GM12878 (cell line): ENCODE measurements around the gene CRYBA1. TPM values are rescaled to one million over a fixed set of nuclear protein-coding genes. Genes with fewer than 3 reads are reported as not detected.

ENCODE experiments used
- BMI1 ChIP-seq: fragments of 450-650 bp; IDR thresholded peaks from 2 replicates; pipeline ENCODE4 v1.6.1; 2016; ENCODE audit warnings: mild to moderate bottlenecking, moderate library complexity, borderline replicate concordance
- CBX5 ChIP-seq: sonication (generic); IDR thresholded peaks from 2 replicates; pipeline ENCODE4 v1.6.1; 2016; ENCODE audit warnings: low read depth, moderate library complexity, mild to moderate bottlenecking, inconsistent platforms
- CEBPB ChIP-seq, 2 experiments: fragments of 150-350 bp in 1 of 2; IDR thresholded peaks; 2 replicates each; pipeline ENCODE4 v1.6.1; 2012 to 2014; ENCODE audit warnings: low read depth in 2 of 2, low read length in 2 of 2, borderline replicate concordance in 1 of 2, inconsistent platforms in 1 of 2
- EGR1 ChIP-seq, 2 experiments: IDR thresholded peaks; 1 replicate in 1 of 2; 2 replicates in 1 of 2; pipeline ENCODE4 v1.6.1; 2011 to 2012; ENCODE audit warnings: low read depth in 2 of 2, low read length in 2 of 2, borderline replicate concordance in 1 of 2, mild to moderate bottlenecking in 1 of 2, moderate library complexity in 1 of 2
- HDAC2 ChIP-seq: fragments of 200-600 bp; sonication (generic); IDR thresholded peaks from 2 replicates; pipeline ENCODE4 v1.6.1; 2017
- IKZF1 ChIP-seq: fragments of 450-650 bp; conservative IDR thresholded peaks from 2 replicates; pipeline ENCODE4 v1.6.1; 2017; ENCODE audit warnings: antibody characterized with exemption, mild to moderate bottlenecking
- MYC ChIP-seq: IDR thresholded peaks from 2 replicates; pipeline ENCODE4 v1.6.1; 2011; ENCODE audit warnings: mild to moderate bottlenecking, low read length, moderate library complexity, inconsistent platforms; ENCODE audit not compliant: insufficient read depth, insufficient replicate concordance, insufficient read length, severe bottlenecking
- NR2C1 ChIP-seq: fragments of 450-650 bp; IDR thresholded peaks from 2 replicates; pipeline ENCODE4 v1.6.1; 2017; ENCODE audit warnings: antibody characterized with exemption, mild to moderate bottlenecking, moderate library complexity
- PKNOX1 ChIP-seq: fragments of 450-650 bp; IDR thresholded peaks from 2 replicates; pipeline ENCODE4 v1.6.1; 2016; ENCODE audit warnings: mild to moderate bottlenecking
- PRDM15 ChIP-seq: fragments of 450-650 bp; formaldehyde crosslinking; IDR thresholded peaks from 2 replicates; pipeline ENCODE4 v1.4.0; 2020; ENCODE audit warnings: mild to moderate bottlenecking, moderate library complexity
- RB1 ChIP-seq: fragments of 450-650 bp; formaldehyde crosslinking; IDR thresholded peaks from 2 replicates; pipeline ENCODE4 v1.6.1; 2017; ENCODE audit warnings: mild to moderate bottlenecking, borderline replicate concordance
- RELB ChIP-seq: fragments of 450-650 bp; IDR thresholded peaks from 2 replicates; pipeline ENCODE4 v1.6.1; 2017; ENCODE audit warnings: low read depth, mild to moderate bottlenecking, moderate library complexity
- TBL1XR1 ChIP-seq: IDR thresholded peaks from 2 replicates; pipeline ENCODE4 v1.6.1; 2012; ENCODE audit warnings: low read depth, low read length, improper control_type of control experiment
- polyA plus RNA-seq, 11 experiments: library from polyadenylated mRNA; depleted of rRNA in 4 of 11; unstranded in 6 of 11; stranded (reverse) in 5 of 11; fragments of >200 nt; fragmentation: Nextera tagmentation in 4 of 11; fragmentation: Illumina TruSeq in 1 of 11; extraction: Ambion mirVana in 4 of 11; extraction: Trizol in 1 of 11; gene quantifications; 1 replicate in 1 of 11; 2 replicates in 10 of 11; pipeline versions ENCODE4 v1.2.1 to v1.2.3, GENCODE V29; 2011 to 2016; ENCODE audit warnings: inconsistent platforms in 2 of 11, missing spikeins in 2 of 11, low read depth in 1 of 11
- total RNA-seq, 4 experiments: library from RNA; depleted of rRNA in 3 of 4; stranded (reverse); fragments of >200 nt in 3 of 4; fragmentation: Illumina TruSeq in 1 of 4; extraction: Trizol in 1 of 4; gene quantifications; 2 replicates each; pipeline versions ENCODE4 v1.2.1 to v1.2.3, GENCODE V29; 2013 to 2021
- TF ChIP-seq, protein P1 (sequence below): fragments of 450-650 bp; IDR thresholded peaks from 2 replicates; pipeline ENCODE4 v1.6.1; 2017; ENCODE audit warnings: mild to moderate bottlenecking, low read depth, inconsistent platforms; ENCODE audit not compliant: poor library complexity, severe bottlenecking
- TF ChIP-seq, protein P2 (sequence below): fragments of 450-650 bp; IDR thresholded peaks from 2 replicates; pipeline ENCODE4 v1.6.1; 2017; ENCODE audit warnings: mild to moderate bottlenecking, moderate library complexity

CRYBA1 gene
- total and polyA plus RNA-seq, 10 of the 15 experiments (the other 5 are each of a cell fraction or from before 2014, with no cell fraction given), result not detected

- TF ChIP-seq, protein P1, sequence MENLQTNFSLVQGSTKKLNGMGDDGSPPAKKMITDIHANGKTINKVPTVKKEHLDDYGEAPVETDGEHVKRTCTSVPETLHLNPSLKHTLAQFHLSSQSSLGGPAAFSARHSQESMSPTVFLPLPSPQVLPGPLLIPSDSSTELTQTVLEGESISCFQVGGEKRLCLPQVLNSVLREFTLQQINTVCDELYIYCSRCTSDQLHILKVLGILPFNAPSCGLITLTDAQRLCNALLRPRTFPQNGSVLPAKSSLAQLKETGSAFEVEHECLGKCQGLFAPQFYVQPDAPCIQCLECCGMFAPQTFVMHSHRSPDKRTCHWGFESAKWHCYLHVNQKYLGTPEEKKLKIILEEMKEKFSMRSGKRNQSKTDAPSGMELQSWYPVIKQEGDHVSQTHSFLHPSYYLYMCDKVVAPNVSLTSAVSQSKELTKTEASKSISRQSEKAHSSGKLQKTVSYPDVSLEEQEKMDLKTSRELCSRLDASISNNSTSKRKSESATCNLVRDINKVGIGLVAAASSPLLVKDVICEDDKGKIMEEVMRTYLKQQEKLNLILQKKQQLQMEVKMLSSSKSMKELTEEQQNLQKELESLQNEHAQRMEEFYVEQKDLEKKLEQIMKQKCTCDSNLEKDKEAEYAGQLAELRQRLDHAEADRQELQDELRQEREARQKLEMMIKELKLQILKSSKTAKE, result no peak
- no peak for TF ChIP-seq MYC
- TF ChIP-seq PRDM15, result no peak
- no peak for TF ChIP-seq HDAC2
- TF ChIP-seq RELB, result 0 out of 2 replicates have a peak, but pooled peaks have one; percentile 11
- no peak for TF ChIP-seq EGR1 (IDR thresholded peaks at IDR 0.05; ENCODE audit: borderline replicate concordance in 1 of 2, low read depth in 2 of 2, low read length in 2 of 2)
- no peak for TF ChIP-seq RB1
- peak; percentile 82 for TF ChIP-seq IKZF1
- TF ChIP-seq CEBPB (IDR thresholded peaks at IDR 0.05; ENCODE audit: borderline replicate concordance in 1 of 2, low read depth in 2 of 2, low read length in 2 of 2), result no peak
- TF ChIP-seq BMI1, result no peak
- TF ChIP-seq, protein P2, sequence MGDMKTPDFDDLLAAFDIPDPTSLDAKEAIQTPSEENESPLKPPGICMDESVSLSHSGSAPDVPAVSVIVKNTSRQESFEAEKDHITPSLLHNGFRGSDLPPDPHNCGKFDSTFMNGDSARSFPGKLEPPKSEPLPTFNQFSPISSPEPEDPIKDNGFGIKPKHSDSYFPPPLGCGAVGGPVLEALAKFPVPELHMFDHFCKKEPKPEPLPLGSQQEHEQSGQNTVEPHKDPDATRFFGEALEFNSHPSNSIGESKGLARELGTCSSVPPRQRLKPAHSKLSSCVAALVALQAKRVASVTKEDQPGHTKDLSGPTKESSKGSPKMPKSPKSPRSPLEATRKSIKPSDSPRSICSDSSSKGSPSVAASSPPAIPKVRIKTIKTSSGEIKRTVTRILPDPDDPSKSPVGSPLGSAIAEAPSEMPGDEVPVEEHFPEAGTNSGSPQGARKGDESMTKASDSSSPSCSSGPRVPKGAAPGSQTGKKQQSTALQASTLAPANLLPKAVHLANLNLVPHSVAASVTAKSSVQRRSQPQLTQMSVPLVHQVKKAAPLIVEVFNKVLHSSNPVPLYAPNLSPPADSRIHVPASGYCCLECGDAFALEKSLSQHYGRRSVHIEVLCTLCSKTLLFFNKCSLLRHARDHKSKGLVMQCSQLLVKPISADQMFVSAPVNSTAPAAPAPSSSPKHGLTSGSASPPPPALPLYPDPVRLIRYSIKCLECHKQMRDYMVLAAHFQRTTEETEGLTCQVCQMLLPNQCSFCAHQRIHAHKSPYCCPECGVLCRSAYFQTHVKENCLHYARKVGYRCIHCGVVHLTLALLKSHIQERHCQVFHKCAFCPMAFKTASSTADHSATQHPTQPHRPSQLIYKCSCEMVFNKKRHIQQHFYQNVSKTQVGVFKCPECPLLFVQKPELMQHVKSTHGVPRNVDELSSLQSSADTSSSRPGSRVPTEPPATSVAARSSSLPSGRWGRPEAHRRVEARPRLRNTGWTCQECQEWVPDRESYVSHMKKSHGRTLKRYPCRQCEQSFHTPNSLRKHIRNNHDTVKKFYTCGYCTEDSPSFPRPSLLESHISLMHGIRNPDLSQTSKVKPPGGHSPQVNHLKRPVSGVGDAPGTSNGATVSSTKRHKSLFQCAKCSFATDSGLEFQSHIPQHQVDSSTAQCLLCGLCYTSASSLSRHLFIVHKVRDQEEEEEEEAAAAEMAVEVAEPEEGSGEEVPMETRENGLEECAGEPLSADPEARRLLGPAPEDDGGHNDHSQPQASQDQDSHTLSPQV, result no peak
- TF ChIP-seq PKNOX1, result no peak
- TF ChIP-seq NR2C1, result no peak
- no peak; the same call in 1 of the 2 replicates for TF ChIP-seq TBL1XR1
- no peak for TF ChIP-seq CBX5
Measured at GRCh38 chr17:29292992-29293889, 46.6 kb downstream of the CRYBA1 start (continued).
